ENCODE data around the gene GPR63.
"Not testable (repeated sequence)": the region's sequence is repeated elsewhere in the genome, so short reads cannot be mapped to it uniquely, and the experiment has no call there.

GPR63 gene, protein sequence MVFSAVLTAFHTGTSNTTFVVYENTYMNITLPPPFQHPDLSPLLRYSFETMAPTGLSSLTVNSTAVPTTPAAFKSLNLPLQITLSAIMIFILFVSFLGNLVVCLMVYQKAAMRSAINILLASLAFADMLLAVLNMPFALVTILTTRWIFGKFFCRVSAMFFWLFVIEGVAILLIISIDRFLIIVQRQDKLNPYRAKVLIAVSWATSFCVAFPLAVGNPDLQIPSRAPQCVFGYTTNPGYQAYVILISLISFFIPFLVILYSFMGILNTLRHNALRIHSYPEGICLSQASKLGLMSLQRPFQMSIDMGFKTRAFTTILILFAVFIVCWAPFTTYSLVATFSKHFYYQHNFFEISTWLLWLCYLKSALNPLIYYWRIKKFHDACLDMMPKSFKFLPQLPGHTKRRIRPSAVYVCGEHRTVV

DNA sequence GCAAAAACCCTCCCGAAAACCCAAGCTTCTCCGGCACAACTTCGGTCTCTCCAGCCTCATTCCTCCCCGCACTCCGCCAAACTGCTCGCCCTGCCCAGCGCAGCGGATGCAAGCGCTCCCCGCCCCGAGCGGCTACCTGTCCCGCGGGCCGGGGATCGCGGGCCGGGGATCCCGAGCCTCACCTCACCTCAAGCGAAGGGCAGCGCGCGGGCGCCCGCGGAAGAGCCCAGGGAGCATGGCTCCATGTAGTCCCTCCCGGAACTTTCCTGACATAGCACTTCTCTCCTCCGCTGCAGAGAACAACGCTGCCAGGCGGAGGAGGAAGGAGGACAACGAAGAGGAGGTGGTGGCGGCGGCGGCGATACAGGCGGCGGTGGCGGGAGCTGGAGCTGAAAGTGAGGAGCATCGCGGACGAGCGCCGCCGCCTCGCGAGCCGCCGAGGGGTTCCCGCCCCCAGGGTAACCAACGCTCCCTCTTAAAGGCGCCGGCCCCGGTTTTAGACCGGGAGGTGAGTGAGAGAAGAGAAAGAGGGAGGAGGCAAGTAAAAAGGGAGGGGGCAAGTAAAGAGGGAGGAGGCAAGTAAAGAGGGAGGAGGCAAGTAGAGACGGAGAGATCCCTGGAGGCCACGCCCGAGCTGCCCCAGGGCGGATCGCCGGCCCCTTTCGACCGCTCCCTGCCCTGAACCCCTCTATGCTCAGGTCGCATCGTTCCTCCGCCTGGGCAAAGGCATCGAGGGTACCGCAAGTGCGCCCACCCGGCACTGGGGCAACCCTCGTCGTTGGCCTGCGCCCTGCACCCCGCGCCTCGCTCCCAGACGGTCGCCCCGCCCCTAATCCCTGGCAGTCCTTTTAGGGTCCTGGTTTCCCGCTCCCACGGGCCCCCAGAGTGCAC lies at the start of gene GPR63:
TSS of gene GPR63 (minus strand) at position 397 of the 891 bp plus-strand sequence. CDS start 37,746 bp downstream, outside the sequence.
- DNase-seq = no peak

DNA sequence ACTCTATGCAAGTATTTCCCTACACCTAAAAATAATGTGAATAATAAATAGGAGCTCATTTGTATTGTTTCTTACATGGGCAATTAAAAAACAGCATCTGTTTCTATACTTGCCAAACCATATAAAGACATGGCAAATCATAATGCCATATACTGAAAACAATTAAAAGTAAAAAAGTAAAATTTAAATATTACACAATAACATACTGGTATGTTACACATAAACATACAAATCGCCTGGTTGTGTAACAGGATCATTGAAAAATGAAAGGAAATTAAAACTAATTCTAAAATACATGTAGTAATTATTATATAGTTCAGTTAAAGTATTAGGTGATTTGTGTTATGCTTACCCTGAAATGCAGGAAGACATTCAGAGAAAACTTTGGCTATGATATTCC lies 49.2 kb upstream of the GPR63 start:
- no peak for DNase-seq

DNA sequence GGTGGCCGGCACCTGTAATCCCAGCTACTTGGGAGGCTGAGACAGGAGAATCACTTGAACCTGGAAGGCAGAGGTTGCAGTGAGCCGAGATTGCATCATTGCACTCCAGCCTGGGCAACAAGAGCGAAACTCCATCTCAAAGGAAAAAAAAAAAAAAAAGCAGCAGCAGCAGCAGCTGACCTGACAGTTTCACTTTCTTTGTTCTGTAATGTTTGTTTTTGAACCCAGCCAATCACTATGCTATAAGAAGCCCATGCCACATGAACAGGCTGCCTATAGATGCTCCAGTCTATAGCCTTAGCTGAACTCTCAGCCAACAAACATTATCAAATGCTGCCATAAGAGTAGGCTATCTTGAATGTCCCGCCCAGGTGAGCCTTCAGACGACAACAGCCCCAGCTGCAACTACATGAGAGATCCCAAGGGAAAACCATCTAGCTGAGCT lies 47.9 kb upstream of the GPR63 start:
- not testable (repeated sequence) for DNase-seq

DNA sequence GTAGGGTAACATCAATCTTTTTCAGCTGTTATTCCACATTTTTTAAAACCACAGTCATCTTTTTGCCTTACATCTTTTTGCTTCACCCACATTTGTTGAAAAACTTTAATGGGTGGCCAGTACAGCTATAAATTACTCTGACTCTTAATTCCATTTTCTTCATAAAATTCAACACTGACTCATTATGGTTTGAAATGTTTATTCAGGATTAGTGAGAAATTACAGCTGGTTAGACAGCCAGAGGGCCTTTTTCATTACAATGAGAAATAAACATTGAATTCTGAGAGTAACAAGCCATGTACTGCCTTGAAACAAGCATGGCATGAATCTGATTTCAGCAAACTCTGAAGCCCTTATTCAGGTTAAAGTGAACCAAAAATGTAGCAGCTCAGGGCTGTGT lies 40.9 kb upstream of the GPR63 start:
- no peak for DNase-seq

- no peak for DNase-seq
Measured at GRCh38 chr6:96876886-96877545, 39.7 kb upstream of the GPR63 start.

DNA sequence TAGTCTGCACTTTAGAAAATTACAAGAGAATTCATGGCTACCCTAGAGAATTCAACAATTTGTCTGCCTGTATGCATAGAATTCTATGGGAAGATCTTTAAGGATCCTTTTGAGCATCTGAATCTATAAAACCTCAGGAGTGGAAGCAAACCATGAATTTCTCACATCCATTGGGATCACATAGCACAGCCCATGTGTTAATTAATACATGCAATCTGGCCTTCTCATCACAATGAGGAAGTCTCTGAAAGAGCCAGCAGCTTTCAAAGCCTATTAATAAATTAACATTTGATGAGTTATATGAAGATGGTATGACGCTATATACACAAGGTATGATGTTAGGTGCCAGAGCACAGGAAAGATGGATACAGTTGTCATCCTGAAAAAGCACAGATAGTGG lies 35.7 kb upstream of the GPR63 start:
- no peak for DNase-seq

GRCh38 chr6:96865055-96865405 lies 27.8 kb upstream of the GPR63 start:
- DNase-seq = no peak

DNA sequence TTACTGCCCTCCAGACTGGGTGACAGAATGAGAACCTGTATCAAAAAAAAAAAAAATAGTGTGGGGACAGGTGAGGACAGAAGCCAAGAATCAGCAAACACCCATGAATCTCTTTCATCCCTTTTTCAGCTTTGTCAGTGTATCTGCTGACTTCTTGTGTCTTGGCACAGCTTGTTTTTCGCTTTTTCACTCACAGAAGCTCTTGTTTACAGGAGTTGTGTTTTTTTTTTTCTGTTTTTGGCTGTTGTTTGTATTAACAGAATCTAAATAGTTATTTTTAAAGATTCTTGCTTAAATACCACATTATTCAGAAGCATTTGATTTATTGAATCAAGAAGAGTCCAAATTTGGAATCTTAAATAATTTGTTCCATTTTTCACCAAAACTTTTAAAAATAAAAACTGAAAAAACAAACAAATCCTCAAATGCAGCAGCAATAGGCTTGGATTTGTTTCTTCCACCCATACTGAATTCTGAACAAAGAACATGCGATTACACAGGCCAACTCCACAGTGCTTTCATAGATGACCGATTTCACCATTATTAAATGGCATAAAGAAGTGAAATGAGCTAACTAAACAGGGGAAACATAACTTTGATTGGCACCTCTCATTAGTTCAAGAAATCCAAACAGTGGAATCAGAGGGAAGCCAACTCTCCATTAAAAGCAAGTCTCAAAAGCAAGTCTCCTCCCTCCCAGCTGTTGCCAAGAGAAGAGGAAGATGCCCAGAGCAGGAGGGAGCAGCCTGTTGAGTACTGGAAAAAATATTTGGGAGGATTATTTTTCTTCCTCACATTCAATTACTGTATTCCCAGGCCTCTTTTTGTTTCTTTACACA lies 27.2 kb upstream of the GPR63 start:
- DNase-seq = no peak

- DNase-seq = no peak
Measured at GRCh38 chr6:96862560-96862959, 25.3 kb upstream of the GPR63 start.

DNA sequence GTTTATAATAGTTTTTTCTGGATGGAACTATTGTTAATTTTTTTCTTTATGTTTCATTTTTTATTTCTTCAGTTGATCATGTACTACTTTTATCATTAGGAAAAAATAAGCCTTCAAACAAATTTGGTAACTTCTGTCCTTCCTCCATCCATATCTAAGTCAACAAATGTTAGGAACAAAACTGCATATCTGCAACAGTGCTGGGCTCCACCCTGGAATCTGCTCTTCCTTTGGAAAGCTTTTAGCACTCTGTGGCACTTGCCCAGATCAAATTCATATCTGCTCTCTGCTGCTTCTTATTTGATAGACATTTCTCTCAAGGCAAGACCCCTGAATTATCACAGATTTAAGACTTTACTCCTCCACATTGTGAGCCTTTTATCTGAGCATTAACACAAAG lies 24.3 kb upstream of the GPR63 start:
- no peak for DNase-seq

GRCh38 chr6:96856856-96857255 lies 19.6 kb upstream of the GPR63 start:
- DNase-seq = no peak

- DNase-seq = no peak
Measured at GRCh38 chr6:96853083-96853482, 15.8 kb upstream of the GPR63 start.

- no peak for DNase-seq
Measured at GRCh38 chr6:96852605-96853004, 15.3 kb upstream of the GPR63 start.

DNA sequence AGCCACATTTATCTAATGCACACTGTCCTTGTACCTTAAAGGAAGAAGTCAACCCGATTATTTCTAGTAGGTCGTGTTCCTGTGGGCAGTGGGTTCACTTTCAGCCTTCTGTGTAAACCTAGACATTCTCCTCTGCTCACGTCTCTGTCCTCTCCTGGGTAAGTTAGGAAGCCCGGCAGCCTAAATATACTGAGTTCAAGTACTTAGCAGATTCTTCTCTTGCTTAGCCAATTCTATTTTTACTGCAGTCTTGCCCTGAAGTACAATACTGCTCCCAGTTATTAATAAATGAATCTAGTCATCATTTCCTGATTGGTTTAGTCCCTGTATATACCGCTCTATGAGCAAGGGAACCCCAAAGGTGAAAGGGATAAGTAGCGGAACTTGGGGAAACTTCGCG lies 14.6 kb upstream of the GPR63 start:
- no peak for DNase-seq

GRCh38 chr6:96849615-96850014 lies 12.3 kb upstream of the GPR63 start:
- no peak for DNase-seq

DNA sequence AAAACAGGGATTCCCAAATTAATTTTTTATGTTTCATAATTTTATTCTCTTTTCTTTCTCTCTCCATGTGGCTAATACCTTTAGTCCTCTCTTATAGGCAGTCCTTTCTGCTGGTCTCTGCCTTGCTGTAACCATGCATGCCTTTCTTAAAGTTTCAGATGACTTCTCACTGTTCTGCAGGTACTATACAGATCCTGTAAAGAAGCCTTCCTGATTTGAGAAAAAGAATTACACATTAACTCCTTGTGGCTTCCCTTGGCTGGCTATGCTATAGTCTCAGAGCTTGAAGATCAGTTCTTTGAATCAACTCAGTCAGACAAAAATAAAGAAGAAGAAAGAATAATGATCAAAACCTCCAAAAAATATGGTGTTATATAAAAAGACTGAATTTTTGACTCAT lies 7.3 kb upstream of the GPR63 start:
- DNase-seq = no peak

DNA sequence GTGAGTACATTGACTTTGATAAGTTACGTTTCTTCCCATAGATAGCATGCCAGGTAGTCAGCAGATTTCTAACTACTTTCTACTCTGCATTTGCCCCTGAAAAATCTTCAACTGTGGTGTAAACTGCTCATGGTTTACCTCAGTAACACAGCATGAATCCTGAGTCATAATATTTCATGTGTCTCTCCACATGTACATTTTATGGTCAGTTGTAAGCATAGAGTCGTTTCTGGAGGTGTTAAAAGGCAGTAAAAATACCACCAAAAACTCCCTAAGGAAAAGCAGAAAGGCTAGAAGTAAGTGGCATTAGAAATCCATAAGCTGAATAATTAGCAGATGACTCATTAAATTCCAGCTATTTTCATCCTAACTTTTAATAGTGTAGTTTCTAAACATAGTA lies 4.1 kb upstream of the GPR63 start:
- DNase-seq = no peak

DNA sequence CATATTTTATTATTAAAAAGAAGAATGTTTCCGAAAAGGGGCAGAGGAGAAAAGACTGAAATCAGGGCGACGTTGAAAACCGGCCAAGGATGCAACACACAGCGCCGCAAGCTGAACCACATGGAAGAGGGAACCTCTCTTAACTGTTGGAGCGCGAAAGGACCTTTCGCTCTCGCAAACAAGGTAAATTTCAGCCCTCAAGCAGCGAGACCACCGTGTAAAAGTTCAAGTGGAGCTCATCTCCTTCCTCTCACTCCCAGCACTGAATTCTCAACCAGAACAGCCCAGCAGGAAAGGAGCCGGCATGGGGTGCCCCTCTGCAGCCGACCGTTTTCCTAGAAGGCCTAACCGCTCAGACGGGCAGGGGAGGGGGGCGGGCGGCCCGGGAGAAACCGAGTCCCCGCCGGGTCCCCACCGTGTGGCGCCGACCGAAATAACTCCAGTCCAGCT lies 621 bp downstream of the GPR63 start:
- DNase-seq = no peak

DNA sequence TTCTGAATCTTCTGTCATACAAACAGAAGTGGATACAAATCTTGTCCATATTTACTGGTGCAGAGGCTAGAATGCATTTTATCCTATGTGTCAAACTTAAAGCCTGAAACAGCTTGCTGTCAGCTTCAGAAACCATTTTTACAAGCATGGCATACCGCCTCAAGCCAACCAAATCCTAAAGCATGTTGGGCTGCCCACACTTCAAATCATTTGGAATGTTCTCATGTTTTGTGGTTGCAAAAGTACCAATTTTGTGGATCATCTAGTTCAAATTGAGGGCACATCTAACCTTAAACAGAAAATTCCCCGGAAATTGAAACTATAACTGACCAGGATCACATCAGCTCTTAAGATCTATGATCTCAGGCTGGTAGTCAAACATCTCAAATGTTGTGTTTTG lies 3.2 kb downstream of the GPR63 start:
- no peak for DNase-seq

DNA sequence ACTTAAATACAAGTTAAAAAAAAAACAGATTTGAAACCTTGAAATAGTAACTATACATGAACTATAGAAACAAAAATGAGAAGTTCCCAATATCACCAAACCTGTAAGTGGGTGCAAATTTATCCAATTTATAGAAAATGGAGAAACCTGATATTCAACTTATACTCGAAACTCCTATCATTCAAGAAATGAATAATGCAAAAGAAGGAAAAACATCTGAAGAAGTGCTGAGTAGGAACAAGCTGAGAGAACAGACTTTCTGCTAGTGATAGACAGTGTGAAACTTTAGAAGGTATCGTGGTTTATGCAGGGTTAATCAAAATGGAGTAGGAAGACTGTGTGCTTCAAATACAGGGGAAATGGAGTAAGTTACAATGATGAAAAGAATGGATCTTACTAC lies 4.5 kb downstream of the GPR63 start:
- DNase-seq = no peak

- no peak for DNase-seq
Measured at GRCh38 chr6:96826865-96827264, 10.4 kb downstream of the GPR63 start.

- no peak for DNase-seq
Measured at GRCh38 chr6:96823743-96824142, 13.5 kb downstream of the GPR63 start.

- DNase-seq = no peak
Measured at GRCh38 chr6:96821034-96821433, 16.2 kb downstream of the GPR63 start.
